Mesothelial cell of epicardium (in vitro differentiated cells): Measurements from ENCODE around the gene ELMO1. TPM values are rescaled to one million over a fixed set of nuclear protein-coding genes. Genes with fewer than 3 reads are reported as not detected.

Experiments used
- DNase-seq, 2 experiments: peaks; one replicate each; pipeline ENCODE4 v3.0.0; 2021; ENCODE audit warnings: low spot score in 2 of 2; ENCODE audit not compliant: unreplicated experiment in 2 of 2
- H3K27ac Mint-ChIP-seq: 2 replicates; pipeline ENCODE4 v1.8.0; 2021; ENCODE audit warnings: mixed read lengths
- H3K27me3 Mint-ChIP-seq: 2 replicates; pipeline ENCODE4 v1.8.0; 2021; ENCODE audit warnings: low read depth, mixed read lengths
- H3K36me3 Mint-ChIP-seq: 2 replicates; pipeline ENCODE4 v1.8.0; 2021; ENCODE audit warnings: mixed read lengths
- H3K4me1 Mint-ChIP-seq: 2 replicates; pipeline ENCODE4 v1.8.0; 2021; ENCODE audit warnings: mixed read lengths
- H3K4me3 Mint-ChIP-seq: 2 replicates; pipeline ENCODE4 v1.8.0; 2021; ENCODE audit warnings: mild to moderate bottlenecking, moderate library complexity, mixed read lengths
- H3K9me3 Mint-ChIP-seq: 2 replicates; pipeline ENCODE4 v1.8.0; 2021; ENCODE audit warnings: mixed read lengths
- CTCF ChIP-seq: fragments of 200-600 bp; sonication (generic); IDR thresholded peaks from one replicate; pipeline ENCODE4 v1.5.0; 2021; ENCODE audit warnings: antibody characterized with exemption; ENCODE audit not compliant: unreplicated experiment
- total RNA-seq: library from RNA; stranded (reverse); gene quantifications from 3 replicates; pipeline ENCODE4 v1.2.1, GENCODE V29; 2021

The ELMO1 gene
- total RNA-seq, 1 donor from 2014 or later: 9.6 TPM

- no peak for DNase-seq
- Mint-ChIP-seq H3K9me3 (no peaks in the 10 kb centered on the region), H3K4me3 (no peak overlapping the region), H3K27ac (no peak overlapping the region), H3K36me3 (no peaks in the 10 kb centered on the region), H3K4me1 (peaks cover 19% of the 10 kb centered on the region), H3K27me3 (no peaks in the 10 kb centered on the region)
- no peak for TF ChIP-seq CTCF
Measured at GRCh38 chr7:37098762-37099161, 349.9 kb downstream of the ELMO1 start.

GRCh38 chr7:37097983-37098382 lies 350.7 kb downstream of the ELMO1 start:
- Mint-ChIP-seq H3K27me3 (no peaks in the 10 kb centered on the region), H3K9me3 (no peaks in the 10 kb centered on the region), H3K4me1 (peaks cover 19% of the 10 kb centered on the region), H3K4me3 (no peak overlapping the region), H3K36me3 (no peaks in the 10 kb centered on the region), H3K27ac (no peak overlapping the region)
- no peak for TF ChIP-seq CTCF
- no peak for DNase-seq

GRCh38 chr7:37097276-37097675 lies 351.4 kb downstream of the ELMO1 start:
- Mint-ChIP-seq H3K4me1 (peaks cover 19% of the 10 kb centered on the region), H3K4me3 (no peak overlapping the region)

GRCh38 chr7:37096341-37096740 lies 352.3 kb downstream of the ELMO1 start:
- no peaks in the 10 kb centered on the region for H3K36me3 Mint-ChIP-seq
- H3K27me3 Mint-ChIP-seq: no peaks in the 10 kb centered on the region
- no peak for TF ChIP-seq CTCF

More at GRCh38 chr7:37097276-37097675, 351.4 kb downstream of the ELMO1 start:
- Mint-ChIP-seq H3K9me3 (no peaks in the 10 kb centered on the region), H3K36me3 (no peaks in the 10 kb centered on the region), H3K27me3 (no peaks in the 10 kb centered on the region), H3K27ac (no peak overlapping the region)
- DNase-seq: no peak
- peak; percentile 36 for TF ChIP-seq CTCF

GRCh38 chr7:37095122-37095521 lies 353.5 kb downstream of the ELMO1 start:
- DNase-seq: no peak
- no peaks in the 10 kb centered on the region for H3K9me3 Mint-ChIP-seq
- no peak overlapping the region for H3K4me3 Mint-ChIP-seq
- H3K27ac Mint-ChIP-seq: no peak overlapping the region
- TF ChIP-seq CTCF: no peak
- H3K27me3 Mint-ChIP-seq: no peaks in the 10 kb centered on the region
- H3K4me1 Mint-ChIP-seq: peaks cover 5% of the 10 kb centered on the region
- no peaks in the 10 kb centered on the region for H3K36me3 Mint-ChIP-seq

More at GRCh38 chr7:37096341-37096740, 352.3 kb downstream of the ELMO1 start:
- Mint-ChIP-seq H3K4me1 (peaks cover 17% of the 10 kb centered on the region), H3K4me3 (no peak overlapping the region), H3K9me3 (no peaks in the 10 kb centered on the region), H3K27ac (no peak overlapping the region)
- DNase-seq: no peak

- TF ChIP-seq CTCF: no peak
- Mint-ChIP-seq H3K27ac (no peak overlapping the region), H3K9me3 (no peaks in the 10 kb centered on the region), H3K4me1 (peaks cover 5% of the 10 kb centered on the region), H3K36me3 (no peaks in the 10 kb centered on the region), H3K4me3 (no peak overlapping the region), H3K27me3 (no peaks in the 10 kb centered on the region)
- no peak for DNase-seq
Measured at GRCh38 chr7:37093257-37093656, 355.4 kb downstream of the ELMO1 start.
